SK-N-SH (cell line): ENCODE results near the gene SHC3. TPM values are rescaled to one million over a fixed set of nuclear protein-coding genes. Genes with fewer than 3 reads are reported as not detected.

Experiments used
- CTCF ChIA-PET: fragments of 300-600, 350-600 bp; formaldehyde crosslinking; extraction: SDS; loops from one replicate; lab custom pipeline; 2021; lab: Yijun Ruan, JAX
- POLR2A ChIA-PET: fragments of 350-600 bp; sonication (Branson Sonifier 250); formaldehyde crosslinking; extraction: SDS; loops from one replicate; lab custom pipeline; 2020; ENCODE audit warnings: antibody characterized with exemption, inconsistent platforms; lab: Yijun Ruan, JAX
- DNase-seq: peaks from one replicate; pipeline ENCODE4 v3.0.0; 2012
- H2AFZ ChIP-seq: fragments of 200-600 bp; sonication (generic); 2 replicates; pipeline ENCODE4 v1.8.1; 2016; ENCODE audit warnings: antibody characterized with exemption, mild to moderate bottlenecking, low read depth
- H3F3A ChIP-seq: fragments of 200-600 bp; sonication (generic); replicated peaks from 2 replicates; pipeline ENCODE3; 2016; ENCODE audit warnings: antibody characterized with exemption, mild to moderate bottlenecking; ENCODE audit not compliant: insufficient read depth
- H3K27ac ChIP-seq, 2 experiments: fragments of 200-500 bp in 1 of 2; fragments of 200-600 bp in 1 of 2; sonication (Bioruptor generic) in 1 of 2; sonication (generic), shearing (Covaris generic) in 1 of 2; 2 replicates each; pipeline versions ENCODE4 v1.5.1 to v1.6.1; 2014 to 2016; ENCODE audit warnings: low read depth in 2 of 2, inconsistent platforms in 1 of 2, low read length in 1 of 2, mild to moderate bottlenecking in 1 of 2, mixed read lengths in 1 of 2
- H3K27me3 ChIP-seq: fragments of 200-600 bp; sonication (generic), shearing (Covaris generic); 2 replicates; pipeline ENCODE4 v1.6.1; 2016; ENCODE audit warnings: mixed run types; ENCODE audit not compliant: insufficient read depth
- H3K36me3 ChIP-seq, 2 experiments: fragments of 200-500 bp in 1 of 2; fragments of 200-600 bp in 1 of 2; sonication (Bioruptor generic) in 1 of 2; sonication (generic) in 1 of 2; replicated peaks in 1 of 2; 2 replicates each; pipeline versions ENCODE3 to v1.5.1; 2014 to 2016; ENCODE audit warnings: low read length in 1 of 2, mild to moderate bottlenecking in 1 of 2; ENCODE audit not compliant: insufficient read depth in 2 of 2, control insufficient read depth in 1 of 2
- H3K4me1 ChIP-seq, 2 experiments: fragments of 200-500 bp in 1 of 2; fragments of 200-600 bp in 1 of 2; sonication (Bioruptor generic) in 1 of 2; sonication (generic), shearing (Covaris generic) in 1 of 2; 2 replicates each; pipeline versions ENCODE4 v1.5.1 to v1.6.1; 2014 to 2016; ENCODE audit warnings: low read depth in 1 of 2, low read length in 1 of 2, mixed run types in 1 of 2; ENCODE audit not compliant: insufficient read depth in 2 of 2, control insufficient read depth in 1 of 2
- H3K4me2 ChIP-seq: fragments of 200-600 bp; sonication (generic), shearing (Covaris generic); 2 replicates; pipeline ENCODE4 v1.6.1; 2017; ENCODE audit warnings: mixed run types
- H3K4me3 ChIP-seq, 2 experiments: fragments of 200-500 bp in 1 of 2; fragments of 200-600 bp in 1 of 2; sonication (Bioruptor generic) in 1 of 2; sonication (generic), shearing (Covaris generic) in 1 of 2; 2 replicates each; pipeline versions ENCODE4 v1.5.1 to v1.8.1; 2014 to 2016; ENCODE audit warnings: low read depth in 2 of 2, inconsistent platforms in 1 of 2, low read length in 1 of 2, mild to moderate bottlenecking in 1 of 2, mixed read lengths in 1 of 2, moderate library complexity in 1 of 2
- H3K79me2 ChIP-seq: fragments of 200-600 bp; sonication (generic); 2 replicates; pipeline ENCODE4 v1.8.1; 2017; ENCODE audit warnings: mild to moderate bottlenecking; ENCODE audit not compliant: insufficient read depth
- H3K9ac ChIP-seq: fragments of 200-600 bp; sonication (generic); 2 replicates; pipeline ENCODE4 v1.6.1; 2017; ENCODE audit warnings: mixed run types
- H3K9me2 ChIP-seq: fragments of 200-600 bp; sonication (generic); 2 replicates; pipeline ENCODE4 v1.6.1; 2017; ENCODE audit warnings: mixed run types
- H3K9me3 ChIP-seq: fragments of 200-600 bp; sonication (generic); 2 replicates; pipeline ENCODE4 v1.6.1; 2017; ENCODE audit warnings: mixed run types, mild to moderate bottlenecking, moderate library complexity
- H4K20me1 ChIP-seq: fragments of 200-600 bp; sonication (generic); 2 replicates; pipeline ENCODE4 v1.6.1; 2017; ENCODE audit warnings: mild to moderate bottlenecking, mixed run types; ENCODE audit not compliant: insufficient read depth
- CHD2 ChIP-seq: fragments of 150-350 bp; IDR thresholded peaks from 2 replicates; pipeline ENCODE4 v1.6.1; 2018; ENCODE audit warnings: low read length; ENCODE audit not compliant: partially characterized antibody
- EZH2phosphoT487 ChIP-seq: fragments of 200-600 bp; sonication (generic); IDR thresholded peaks from 2 replicates; pipeline ENCODE4 v1.6.1; 2017; ENCODE audit warnings: low read depth, mixed run types, mild to moderate bottlenecking, antibody characterized with exemption, moderate library complexity, borderline replicate concordance
- GABPA ChIP-seq: IDR thresholded peaks from 2 replicates; pipeline ENCODE4 v1.4.0; 2012; ENCODE audit warnings: low read depth, mild to moderate bottlenecking
- MEF2A ChIP-seq: IDR thresholded peaks from 2 replicates; pipeline ENCODE4 v1.4.0; 2012; ENCODE audit warnings: low read depth, borderline replicate concordance
- MXI1 ChIP-seq: IDR thresholded peaks from 2 replicates; pipeline ENCODE4 v1.6.1; 2012; ENCODE audit warnings: mild to moderate bottlenecking, low read depth, low read length, improper control_type of control experiment
- NRF1 ChIP-seq: IDR thresholded peaks from 2 replicates; pipeline ENCODE4 v1.6.1; 2012; ENCODE audit warnings: low read depth, mild to moderate bottlenecking, low read length
- RFX5 ChIP-seq: IDR thresholded peaks from 2 replicates; pipeline ENCODE4 v1.6.1; 2012; ENCODE audit warnings: mild to moderate bottlenecking, improper control_type of control experiment, low read length
- RXRA ChIP-seq: IDR thresholded peaks from 2 replicates; pipeline ENCODE4 v1.4.0; 2012; ENCODE audit warnings: low read depth, mild to moderate bottlenecking, borderline replicate concordance
- SIN3A ChIP-seq: IDR thresholded peaks from 2 replicates; pipeline ENCODE4 v1.6.1; 2012; ENCODE audit warnings: low read depth, mild to moderate bottlenecking, low read length, moderate library complexity, borderline replicate concordance
- YY1 ChIP-seq: IDR thresholded peaks from 2 replicates; pipeline ENCODE4 v1.4.0; 2012; ENCODE audit warnings: low read depth, mild to moderate bottlenecking
- WGBS: methylation state at CpG from one replicate; pipeline ENCODE4 v1.1.6; 2017; ENCODE audit warnings: low lambda C conversion rate; 5-methylcytosine and 5-hydroxymethylcytosine counted together
- polyA plus RNA-seq, 3 experiments: library from polyadenylated mRNA; depleted of rRNA; stranded (reverse); fragments of >200 nt; gene quantifications; 2 replicates each; pipeline ENCODE4 v1.2.3, GENCODE V29; 2012
- TF ChIP-seq, protein P1 (sequence below): IDR thresholded peaks from 2 replicates; pipeline ENCODE4 v1.4.0; 2012; ENCODE audit warnings: low read depth, borderline replicate concordance
- TF ChIP-seq, protein P2 (sequence below): fragments of 150-350 bp; IDR thresholded peaks from 2 replicates; pipeline ENCODE4 v1.6.1; 2017; ENCODE audit warnings: antibody characterized with exemption, low read length, low read depth, borderline replicate concordance
- TF ChIP-seq, protein P3 (sequence below): fragments of 150-350 bp; IDR thresholded peaks from 2 replicates; pipeline ENCODE4 v1.6.1; 2016; ENCODE audit warnings: mild to moderate bottlenecking, low read depth, low read length
- TF ChIP-seq, protein P4 (sequence below): IDR thresholded peaks from 2 replicates; pipeline ENCODE4; 2012
- TF ChIP-seq, protein P5 (sequence below): fragments of 200-600 bp; sonication (generic); IDR thresholded peaks from 2 replicates; pipeline ENCODE4 v1.6.1; 2017; ENCODE audit warnings: antibody characterized with exemption, mild to moderate bottlenecking, moderate library complexity

The SHC3 gene
- polyA plus RNA-seq, 1 of the 3 experiments (the other 2 are of a cell fraction): 3.2 TPM

DNA sequence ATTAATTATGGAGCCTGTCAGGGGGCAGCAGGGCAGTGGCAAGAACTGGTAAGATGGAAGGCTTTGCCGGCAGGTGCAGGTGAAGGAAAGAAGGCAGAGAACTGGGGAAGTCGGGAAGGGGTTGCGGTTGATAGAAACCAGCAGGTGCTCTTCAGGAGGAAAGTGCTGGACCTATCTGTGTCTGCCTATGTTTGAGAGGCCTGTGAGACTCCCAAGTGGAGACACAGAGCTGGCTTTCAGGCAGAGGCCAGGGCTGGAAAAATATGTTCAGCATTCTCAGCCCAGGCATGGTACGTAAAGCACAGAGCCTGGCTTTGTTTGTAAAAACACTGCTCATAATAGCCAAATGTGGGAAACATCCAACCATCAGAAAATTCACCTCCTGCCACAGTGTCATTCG is 117.8 kb downstream of the SHC3 start:
- H3K79me2 ChIP-seq: no peaks in the 10 kb centered on the region
- H3K4me3 ChIP-seq: no peak overlapping the region
- no peaks in the 10 kb centered on the region for H3F3A ChIP-seq
- POLR2A ChIA-PET: no interaction called here
- no peak for DNase-seq
- CTCF ChIA-PET: no interaction called here
- peaks cover 0 to 15% of the 10 kb centered on the region in 2 experiments for H3K36me3 ChIP-seq
- H3K4me2 ChIP-seq: no peak overlapping the region
- no peaks in the 10 kb centered on the region for H3K27me3 ChIP-seq
- TF ChIP-seq MEF2A: no peak
- no peak for TF ChIP-seq RFX5
- TF ChIP-seq RXRA: no peak
- no peak for TF ChIP-seq SIN3A
- TF ChIP-seq CHD2: no peak
- no peak for TF ChIP-seq GABPA
- TF ChIP-seq EZH2phosphoT487: no peak
- no peak for TF ChIP-seq MXI1
- TF ChIP-seq, protein P1, sequence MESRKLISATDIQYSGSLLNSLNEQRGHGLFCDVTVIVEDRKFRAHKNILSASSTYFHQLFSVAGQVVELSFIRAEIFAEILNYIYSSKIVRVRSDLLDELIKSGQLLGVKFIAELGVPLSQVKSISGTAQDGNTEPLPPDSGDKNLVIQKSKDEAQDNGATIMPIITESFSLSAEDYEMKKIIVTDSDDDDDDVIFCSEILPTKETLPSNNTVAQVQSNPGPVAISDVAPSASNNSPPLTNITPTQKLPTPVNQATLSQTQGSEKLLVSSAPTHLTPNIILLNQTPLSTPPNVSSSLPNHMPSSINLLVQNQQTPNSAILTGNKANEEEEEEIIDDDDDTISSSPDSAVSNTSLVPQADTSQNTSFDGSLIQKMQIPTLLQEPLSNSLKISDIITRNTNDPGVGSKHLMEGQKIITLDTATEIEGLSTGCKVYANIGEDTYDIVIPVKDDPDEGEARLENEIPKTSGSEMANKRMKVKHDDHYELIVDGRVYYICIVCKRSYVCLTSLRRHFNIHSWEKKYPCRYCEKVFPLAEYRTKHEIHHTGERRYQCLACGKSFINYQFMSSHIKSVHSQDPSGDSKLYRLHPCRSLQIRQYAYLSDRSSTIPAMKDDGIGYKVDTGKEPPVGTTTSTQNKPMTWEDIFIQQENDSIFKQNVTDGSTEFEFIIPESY: no peak
- TF ChIP-seq YY1: no peak
- TF ChIP-seq, protein P2, sequence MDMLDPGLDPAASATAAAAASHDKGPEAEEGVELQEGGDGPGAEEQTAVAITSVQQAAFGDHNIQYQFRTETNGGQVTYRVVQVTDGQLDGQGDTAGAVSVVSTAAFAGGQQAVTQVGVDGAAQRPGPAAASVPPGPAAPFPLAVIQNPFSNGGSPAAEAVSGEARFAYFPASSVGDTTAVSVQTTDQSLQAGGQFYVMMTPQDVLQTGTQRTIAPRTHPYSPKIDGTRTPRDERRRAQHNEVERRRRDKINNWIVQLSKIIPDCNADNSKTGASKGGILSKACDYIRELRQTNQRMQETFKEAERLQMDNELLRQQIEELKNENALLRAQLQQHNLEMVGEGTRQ: no peak
- TF ChIP-seq, protein P3, sequence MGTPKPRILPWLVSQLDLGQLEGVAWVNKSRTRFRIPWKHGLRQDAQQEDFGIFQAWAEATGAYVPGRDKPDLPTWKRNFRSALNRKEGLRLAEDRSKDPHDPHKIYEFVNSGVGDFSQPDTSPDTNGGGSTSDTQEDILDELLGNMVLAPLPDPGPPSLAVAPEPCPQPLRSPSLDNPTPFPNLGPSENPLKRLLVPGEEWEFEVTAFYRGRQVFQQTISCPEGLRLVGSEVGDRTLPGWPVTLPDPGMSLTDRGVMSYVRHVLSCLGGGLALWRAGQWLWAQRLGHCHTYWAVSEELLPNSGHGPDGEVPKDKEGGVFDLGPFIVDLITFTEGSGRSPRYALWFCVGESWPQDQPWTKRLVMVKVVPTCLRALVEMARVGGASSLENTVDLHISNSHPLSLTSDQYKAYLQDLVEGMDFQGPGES: no peak
- no peaks in the 10 kb centered on the region for H3K9me3 ChIP-seq
- no peak overlapping the region for H2AFZ ChIP-seq
- H3K4me1 ChIP-seq: no peaks in the 10 kb centered on the region; a peak in 1 of 4 replicates
- no peaks in the 10 kb centered on the region for H4K20me1 ChIP-seq
- no peak overlapping the region for H3K27ac ChIP-seq
- no peak overlapping the region for H3K9ac ChIP-seq
- no peaks in the 10 kb centered on the region for H3K9me2 ChIP-seq
- WGBS: 93% methylated on average over 5 of the region's 5 CpGs

DNA sequence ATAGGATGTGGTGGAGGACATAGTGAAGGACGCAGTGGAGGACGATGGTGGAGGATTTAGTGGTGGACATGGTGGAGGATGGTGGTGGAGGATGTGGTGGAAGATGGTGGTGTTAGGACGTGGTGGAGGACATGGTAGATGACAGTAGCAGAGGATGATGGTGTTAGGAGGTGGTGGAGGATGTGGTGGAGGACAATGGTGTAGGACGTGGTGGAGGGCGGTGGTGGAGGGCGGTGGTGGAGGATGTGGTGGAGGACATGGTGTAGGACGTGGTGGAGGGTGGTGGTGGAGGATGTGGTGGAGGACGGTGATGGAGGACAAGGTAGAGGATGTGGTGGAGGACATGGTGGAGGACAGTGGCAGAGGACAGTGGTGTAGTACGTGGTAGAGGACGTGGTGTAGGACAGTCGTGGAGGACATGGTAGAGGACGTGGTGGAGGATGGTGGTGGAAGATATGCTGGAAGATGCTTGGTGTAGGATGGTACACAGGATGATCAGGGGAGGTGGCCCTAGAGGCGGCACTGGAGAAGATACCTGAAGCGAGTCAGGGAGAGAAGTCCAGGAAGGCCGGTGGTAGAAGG is 118.6 kb downstream of the SHC3 start:
- Histone ChIP-seq H3K27ac (no peak overlapping the region), H3K36me3 (peaks cover 0 to 13% of the 10 kb centered on the region in 2 experiments), H3K4me2 (no peak overlapping the region), H2AFZ (no peak overlapping the region), H3K9ac (no peak overlapping the region), H4K20me1 (no peaks in the 10 kb centered on the region), H3K27me3 (no peaks in the 10 kb centered on the region), H3K4me3 (no peak overlapping the region), H3K79me2 (no peaks in the 10 kb centered on the region), H3K4me1 (no peaks in the 10 kb centered on the region), H3F3A (no peaks in the 10 kb centered on the region), H3K9me3 (no peaks in the 10 kb centered on the region), H3K9me2 (no peaks in the 10 kb centered on the region)
- DNase-seq: no peak
- TF ChIP-seq, protein P4, sequence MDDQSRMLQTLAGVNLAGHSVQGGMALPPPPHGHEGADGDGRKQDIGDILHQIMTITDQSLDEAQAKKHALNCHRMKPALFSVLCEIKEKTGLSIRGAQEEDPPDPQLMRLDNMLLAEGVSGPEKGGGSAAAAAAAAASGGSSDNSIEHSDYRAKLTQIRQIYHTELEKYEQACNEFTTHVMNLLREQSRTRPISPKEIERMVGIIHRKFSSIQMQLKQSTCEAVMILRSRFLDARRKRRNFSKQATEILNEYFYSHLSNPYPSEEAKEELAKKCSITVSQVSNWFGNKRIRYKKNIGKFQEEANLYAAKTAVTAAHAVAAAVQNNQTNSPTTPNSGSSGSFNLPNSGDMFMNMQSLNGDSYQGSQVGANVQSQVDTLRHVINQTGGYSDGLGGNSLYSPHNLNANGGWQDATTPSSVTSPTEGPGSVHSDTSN: no peak
- TF ChIP-seq, protein P5, sequence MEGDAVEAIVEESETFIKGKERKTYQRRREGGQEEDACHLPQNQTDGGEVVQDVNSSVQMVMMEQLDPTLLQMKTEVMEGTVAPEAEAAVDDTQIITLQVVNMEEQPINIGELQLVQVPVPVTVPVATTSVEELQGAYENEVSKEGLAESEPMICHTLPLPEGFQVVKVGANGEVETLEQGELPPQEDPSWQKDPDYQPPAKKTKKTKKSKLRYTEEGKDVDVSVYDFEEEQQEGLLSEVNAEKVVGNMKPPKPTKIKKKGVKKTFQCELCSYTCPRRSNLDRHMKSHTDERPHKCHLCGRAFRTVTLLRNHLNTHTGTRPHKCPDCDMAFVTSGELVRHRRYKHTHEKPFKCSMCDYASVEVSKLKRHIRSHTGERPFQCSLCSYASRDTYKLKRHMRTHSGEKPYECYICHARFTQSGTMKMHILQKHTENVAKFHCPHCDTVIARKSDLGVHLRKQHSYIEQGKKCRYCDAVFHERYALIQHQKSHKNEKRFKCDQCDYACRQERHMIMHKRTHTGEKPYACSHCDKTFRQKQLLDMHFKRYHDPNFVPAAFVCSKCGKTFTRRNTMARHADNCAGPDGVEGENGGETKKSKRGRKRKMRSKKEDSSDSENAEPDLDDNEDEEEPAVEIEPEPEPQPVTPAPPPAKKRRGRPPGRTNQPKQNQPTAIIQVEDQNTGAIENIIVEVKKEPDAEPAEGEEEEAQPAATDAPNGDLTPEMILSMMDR: no peak
- TF ChIP-seq NRF1 (no peak), CHD2 (no peak), SIN3A (no peak)
- TF ChIP-seq, protein P3: no peak
- CTCF ChIA-PET: no interaction called here
- WGBS: 88% methylated on average over 15 of the region's 15 CpGs
- POLR2A ChIA-PET: no interaction called here
